Activated CD4-positive, alpha-beta T cell treated with anti-CD3 and anti-CD28 coated beads, Interleukin-2, amount 50 U/mL, for 1 hour (primary cell): Measurements from ENCODE around the gene MEIS1.

Experiments
- DNase-seq: peaks from one replicate; pipeline ENCODE4 v3.0.0-alpha.2; 2020

Gene MEIS1

GRCh38 chr2:66445076-66445924, 10.4 kb downstream of the MEIS1 start:
- no peak for DNase-seq

DNA sequence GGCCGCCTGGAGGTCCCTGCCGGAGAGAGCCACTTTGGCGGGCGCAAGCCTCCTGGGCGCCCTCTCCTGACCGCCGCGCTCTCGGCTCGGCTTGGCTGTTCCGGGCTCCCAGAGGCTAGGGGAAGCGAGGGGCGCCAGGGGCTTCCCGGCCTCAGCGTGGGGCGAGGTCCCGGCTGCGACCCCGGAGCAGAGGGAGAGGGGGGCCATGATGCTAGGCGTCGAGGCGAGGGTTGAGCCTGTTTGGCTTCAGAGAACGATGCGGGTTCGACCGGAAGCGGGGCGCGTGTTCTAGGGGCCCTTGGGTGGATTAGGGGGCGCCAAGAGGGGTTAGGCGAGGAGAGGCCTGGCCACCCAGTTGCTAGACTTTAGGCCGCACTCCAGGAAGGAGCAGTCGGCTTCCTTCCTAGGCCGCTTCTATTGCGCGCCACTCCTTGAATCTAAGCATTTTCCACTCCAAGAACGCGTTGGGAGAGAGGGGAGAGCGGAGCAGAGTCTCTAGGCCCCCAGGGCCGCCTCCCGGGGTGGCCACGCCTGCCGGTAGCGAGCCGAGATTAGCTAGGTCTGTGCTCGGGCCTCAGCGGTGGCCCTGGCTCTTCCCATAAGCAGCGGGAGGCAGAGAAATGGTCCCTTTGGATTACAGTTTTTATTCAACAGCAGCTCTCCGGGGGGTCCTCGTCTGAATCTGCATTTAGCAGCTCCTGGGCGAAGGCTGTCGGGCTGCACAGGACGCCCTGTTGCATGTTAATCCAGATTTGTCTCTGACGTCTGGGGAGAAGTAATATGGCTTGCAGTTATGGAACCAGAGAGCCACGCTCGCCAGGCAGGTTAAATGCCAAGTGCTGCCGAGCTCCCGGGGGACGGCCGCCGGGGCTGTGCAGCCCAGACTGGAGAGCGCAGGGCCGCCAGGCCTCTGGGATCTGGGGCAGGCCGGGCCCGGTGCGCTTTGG, 11.3 kb downstream of the MEIS1 start:
- no peak for DNase-seq

DNA sequence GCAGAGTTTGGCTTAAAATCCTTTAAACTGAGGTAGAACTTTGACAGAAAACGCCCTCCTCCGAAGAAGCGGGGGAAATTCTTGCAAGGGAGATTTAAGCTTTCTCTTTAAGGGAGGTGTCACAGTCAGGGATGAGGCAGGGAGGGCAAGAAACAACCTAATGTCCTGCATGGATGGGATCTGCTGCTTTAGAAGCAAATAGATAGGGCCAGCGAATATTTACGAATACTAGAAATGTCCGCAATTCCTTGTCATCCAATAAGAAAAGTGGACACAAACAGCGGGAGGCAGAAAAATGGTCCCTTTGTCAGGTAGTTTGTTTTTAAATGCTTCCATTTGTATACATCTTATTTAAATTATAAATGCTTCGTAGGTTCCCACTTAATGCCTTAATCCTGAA, 12.0 kb downstream of the MEIS1 start:
- DNase-seq = no peak

GRCh38 chr2:66447677-66448076, 12.8 kb downstream of the MEIS1 start:
- DNase-seq = no peak

DNA sequence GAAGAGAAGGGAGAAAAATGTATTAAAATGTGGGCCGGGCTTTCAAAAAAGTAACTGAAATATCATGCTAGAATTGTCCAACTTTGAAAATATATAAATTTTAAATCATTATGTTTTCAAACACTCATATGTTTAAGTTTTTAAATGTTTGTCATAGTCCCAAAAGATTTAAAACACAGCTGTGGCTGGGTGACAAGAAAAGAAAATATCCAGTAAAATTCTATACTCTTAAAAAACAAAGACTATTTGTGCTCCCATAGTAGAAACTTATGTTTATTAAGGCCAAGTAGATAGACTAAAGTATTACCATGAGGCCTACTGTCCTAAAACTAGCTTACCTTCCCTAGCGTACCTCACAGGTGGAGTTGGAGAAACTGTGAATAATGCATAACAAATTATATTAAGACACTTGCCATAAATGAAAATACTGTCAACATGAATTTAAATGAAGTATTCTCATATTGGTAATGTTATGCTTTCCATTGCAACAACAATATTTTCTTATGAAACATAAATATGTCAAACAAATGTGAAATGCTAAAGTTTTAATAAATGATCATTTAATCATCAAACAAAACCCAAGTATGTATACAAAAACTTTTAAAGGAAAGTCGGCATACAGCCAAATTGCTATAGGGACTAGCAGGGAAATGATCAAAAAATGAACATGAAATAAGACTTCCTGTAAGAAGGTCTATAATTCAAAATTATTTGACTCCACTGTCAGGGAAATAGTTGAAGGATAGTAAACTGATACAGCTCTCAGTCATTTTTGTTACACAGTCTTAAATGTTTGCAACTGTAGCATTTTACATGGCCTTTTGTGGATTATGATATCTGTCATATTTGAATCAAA, 13.4 kb downstream of the MEIS1 start:
- no peak for DNase-seq

DNA sequence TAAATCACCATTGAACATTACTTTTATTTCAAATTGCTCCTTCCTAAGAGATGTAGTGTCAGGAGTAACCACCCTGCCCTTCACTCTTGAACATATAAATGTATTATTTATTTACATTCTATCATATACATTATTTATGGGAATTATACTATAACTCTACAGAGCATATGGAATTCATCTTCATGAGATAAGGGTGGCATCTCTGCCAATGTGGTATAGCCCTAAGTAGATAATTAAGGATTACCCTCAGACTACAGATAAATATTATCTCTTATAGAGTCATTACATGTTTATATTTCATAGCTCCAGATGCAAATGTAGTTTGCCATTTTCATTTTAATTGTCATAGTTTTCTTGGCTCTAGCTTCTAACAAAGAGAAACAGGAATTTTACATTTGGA, 17.3 kb downstream of the MEIS1 start:
- no peak for DNase-seq

- DNase-seq = no peak
Observed at GRCh38 chr2:66452917-66453316, 18.0 kb downstream of the MEIS1 start.

- no peak for DNase-seq
Observed at GRCh38 chr2:66455490-66455889, 20.6 kb downstream of the MEIS1 start.

GRCh38 chr2:66456183-66457041, 21.5 kb downstream of the MEIS1 start:
- DNase-seq = no peak

- DNase-seq = no peak
Observed at GRCh38 chr2:66457545-66457944, 22.6 kb downstream of the MEIS1 start.

GRCh38 chr2:66460031-66460430, 25.1 kb downstream of the MEIS1 start:
- DNase-seq = no peak

DNA sequence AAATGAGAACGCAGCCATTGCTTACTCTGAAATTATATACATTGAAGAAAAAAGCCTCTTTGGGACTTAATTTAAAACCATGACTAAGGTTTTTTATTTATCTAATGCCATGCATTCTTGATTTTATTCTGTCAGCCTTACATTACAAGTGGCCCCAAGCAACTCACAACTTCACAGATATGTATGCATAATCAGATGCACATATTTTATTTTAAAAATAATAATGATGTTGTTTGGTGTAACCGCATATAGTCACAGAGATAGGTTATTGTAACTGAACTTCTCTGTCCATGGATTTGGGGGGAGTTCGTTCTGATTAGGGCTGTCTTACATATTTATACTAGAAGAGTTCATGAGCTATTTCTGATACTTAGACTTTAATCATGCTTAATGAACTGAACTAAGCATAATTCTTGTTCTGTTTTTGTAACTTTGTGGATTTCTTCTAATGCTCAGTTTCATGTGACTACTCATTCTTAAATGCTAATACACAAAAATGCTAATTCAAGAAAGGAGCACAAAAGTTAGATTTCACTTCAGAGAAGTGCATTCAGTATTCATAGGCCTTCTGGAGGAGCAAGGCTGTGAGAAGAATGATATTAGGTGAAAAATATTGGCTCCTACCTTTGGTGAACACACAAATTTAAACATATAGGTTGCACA, 26.2 kb downstream of the MEIS1 start:
- no peak for DNase-seq

DNA sequence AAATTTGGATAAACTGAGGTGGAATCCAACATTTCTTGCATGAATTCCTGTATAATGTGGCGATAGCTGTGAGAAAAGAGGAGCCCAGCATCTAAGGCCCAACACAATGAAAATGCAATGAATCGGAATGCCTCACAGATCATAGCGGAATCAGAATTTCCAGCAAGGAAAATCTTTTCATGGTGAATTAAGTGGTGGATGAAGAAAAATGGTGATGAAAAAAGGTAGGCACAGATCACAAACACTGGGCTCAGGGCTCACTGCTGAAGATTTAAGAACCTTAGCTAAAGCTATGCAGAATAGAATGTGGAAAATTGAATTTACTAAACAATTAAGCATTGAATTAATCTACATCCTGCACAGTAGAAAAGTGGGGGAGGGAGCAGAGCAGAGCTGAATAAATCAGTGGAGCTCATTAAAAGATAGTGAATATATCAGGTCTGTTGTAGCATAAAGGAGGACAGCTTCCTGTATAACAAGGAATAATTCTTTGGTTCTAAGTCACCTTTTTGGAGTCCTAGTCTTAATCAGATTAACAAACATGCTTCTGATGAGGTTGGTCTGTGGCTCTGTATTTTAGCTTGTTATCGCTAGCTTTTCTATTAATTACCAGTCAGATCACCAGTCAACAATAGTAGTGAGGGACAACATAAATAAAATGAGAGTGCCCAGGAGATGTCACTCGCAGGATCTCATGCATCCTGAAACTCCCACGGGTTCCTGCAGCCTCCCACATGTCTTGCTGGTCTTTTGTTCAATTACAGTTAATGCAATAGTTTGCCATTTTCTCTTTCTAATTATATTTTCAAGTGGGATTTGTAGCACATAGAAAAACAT, 27.0 kb downstream of the MEIS1 start:
- DNase-seq = no peak

GRCh38 chr2:66462501-66462825, 27.5 kb downstream of the MEIS1 start:
- no peak for DNase-seq

DNA sequence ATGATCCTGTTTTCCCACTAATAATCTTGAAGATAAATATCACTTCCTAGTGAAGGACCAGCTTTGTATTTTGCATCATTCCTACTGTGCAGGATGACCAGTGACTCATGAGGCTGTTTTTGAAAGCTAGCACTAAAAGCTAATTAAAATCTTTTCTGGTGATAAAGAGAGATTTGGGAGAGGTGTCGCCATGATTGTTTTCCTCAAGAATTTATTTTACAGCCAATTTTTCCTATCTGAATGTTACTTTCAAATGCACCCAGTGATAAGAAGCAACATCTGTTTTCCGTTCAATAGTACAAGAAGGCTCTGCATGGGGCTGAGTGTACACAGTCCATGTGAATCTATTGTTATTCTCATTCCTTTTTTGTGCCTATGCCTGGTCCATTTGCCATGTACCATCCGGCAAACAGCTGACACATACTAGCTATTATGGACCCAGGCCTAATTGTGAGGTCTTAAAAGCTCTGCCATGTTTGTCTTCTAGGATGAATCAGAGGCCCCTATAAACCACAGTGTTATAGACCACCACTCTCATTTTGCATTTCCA, 28.4 kb downstream of the MEIS1 start:
- no peak for DNase-seq

GRCh38 chr2:66464930-66465637, 30.2 kb downstream of the MEIS1 start:
- DNase-seq = no peak

DNA sequence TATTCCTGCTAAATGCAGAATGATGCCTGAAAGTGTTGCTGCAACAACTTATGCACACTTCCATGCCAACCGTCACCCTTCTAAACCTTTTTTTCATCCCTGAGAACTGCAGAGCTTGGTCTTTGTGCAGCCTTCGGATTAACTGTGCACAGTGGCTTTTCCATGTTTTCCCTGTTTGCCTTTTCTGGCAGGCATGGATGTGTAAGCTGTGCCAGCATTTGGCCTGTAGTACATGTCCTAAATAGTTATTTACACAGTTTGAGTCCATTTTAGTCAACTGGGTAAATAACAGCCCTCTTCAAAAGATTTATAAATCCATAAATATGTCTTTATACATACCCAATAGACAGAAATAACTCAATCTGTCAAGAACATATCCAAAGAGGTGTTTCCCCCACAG, 31.5 kb downstream of the MEIS1 start:
- no peak for DNase-seq

DNA sequence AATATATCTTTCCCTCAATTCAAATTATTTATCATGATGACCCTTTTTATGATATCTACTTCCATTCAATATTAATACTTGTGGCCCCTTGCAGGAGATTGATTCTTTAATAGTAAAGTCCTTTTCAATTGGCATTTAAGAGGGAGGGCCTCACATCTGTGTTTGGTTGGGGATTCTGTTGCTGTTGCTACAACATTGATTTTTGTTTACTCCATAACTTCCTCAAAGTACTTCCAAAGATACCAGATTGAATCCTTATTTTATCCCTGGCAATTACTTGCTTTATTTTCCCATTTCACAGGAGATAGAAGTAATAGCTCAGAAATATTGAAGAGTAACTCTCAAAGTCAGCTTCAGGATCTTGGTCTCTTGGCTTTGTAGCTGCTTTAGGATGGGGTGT, 32.8 kb downstream of the MEIS1 start:
- DNase-seq = no peak

GRCh38 chr2:66469214-66469902, 34.4 kb downstream of the MEIS1 start:
- no peak for DNase-seq
